GM12873 (cell line): Measurements from ENCODE around the gene CACTIN.
A peak's percentile ranks its signal among the peaks of the same experiment; 100 is the strongest.

Experiments used
- TF ChIP-seq, protein P1 (sequence below): IDR thresholded peaks from 2 replicates; pipeline ENCODE4 v1.5.1; 2012; ENCODE audit warnings: low read depth, mild to moderate bottlenecking, moderate library complexity, low read length, control low read depth; ENCODE audit not compliant: insufficient read depth; ENCODE audit errors: missing control alignments

Gene CACTIN

DNA sequence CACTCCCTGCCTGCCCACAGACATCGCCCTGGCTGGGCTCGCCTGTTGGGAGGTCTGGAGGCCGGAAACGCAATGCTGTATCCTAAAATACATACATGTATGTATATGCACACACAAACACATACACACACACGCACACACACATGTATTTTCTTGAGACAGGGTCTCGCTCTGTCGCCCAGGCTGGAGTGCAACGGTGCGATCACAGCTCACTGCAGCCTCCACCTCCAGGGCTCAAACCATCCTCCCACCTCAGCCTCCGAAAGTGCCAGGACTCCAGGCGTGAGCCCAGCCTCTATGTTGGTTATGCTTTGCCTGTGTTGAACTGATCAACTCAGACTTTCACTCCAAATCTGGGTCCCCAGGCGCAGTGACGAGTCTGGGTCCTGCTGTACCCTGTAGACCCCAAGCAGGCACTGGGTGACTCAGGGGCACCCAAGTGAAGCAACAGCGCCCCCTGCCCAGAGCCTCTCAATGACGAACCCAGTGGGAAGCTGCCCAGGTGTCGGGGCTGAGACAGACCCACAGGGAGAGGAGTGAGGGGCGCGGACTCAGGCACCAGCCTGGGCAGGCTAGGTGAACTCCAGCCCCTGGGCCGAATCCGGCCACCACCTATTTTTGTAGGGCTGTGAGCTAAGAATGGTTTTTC lies 27.4 kb upstream of the CACTIN start:
- TF ChIP-seq, protein P1, sequence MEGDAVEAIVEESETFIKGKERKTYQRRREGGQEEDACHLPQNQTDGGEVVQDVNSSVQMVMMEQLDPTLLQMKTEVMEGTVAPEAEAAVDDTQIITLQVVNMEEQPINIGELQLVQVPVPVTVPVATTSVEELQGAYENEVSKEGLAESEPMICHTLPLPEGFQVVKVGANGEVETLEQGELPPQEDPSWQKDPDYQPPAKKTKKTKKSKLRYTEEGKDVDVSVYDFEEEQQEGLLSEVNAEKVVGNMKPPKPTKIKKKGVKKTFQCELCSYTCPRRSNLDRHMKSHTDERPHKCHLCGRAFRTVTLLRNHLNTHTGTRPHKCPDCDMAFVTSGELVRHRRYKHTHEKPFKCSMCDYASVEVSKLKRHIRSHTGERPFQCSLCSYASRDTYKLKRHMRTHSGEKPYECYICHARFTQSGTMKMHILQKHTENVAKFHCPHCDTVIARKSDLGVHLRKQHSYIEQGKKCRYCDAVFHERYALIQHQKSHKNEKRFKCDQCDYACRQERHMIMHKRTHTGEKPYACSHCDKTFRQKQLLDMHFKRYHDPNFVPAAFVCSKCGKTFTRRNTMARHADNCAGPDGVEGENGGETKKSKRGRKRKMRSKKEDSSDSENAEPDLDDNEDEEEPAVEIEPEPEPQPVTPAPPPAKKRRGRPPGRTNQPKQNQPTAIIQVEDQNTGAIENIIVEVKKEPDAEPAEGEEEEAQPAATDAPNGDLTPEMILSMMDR, result peak; percentile 23

DNA sequence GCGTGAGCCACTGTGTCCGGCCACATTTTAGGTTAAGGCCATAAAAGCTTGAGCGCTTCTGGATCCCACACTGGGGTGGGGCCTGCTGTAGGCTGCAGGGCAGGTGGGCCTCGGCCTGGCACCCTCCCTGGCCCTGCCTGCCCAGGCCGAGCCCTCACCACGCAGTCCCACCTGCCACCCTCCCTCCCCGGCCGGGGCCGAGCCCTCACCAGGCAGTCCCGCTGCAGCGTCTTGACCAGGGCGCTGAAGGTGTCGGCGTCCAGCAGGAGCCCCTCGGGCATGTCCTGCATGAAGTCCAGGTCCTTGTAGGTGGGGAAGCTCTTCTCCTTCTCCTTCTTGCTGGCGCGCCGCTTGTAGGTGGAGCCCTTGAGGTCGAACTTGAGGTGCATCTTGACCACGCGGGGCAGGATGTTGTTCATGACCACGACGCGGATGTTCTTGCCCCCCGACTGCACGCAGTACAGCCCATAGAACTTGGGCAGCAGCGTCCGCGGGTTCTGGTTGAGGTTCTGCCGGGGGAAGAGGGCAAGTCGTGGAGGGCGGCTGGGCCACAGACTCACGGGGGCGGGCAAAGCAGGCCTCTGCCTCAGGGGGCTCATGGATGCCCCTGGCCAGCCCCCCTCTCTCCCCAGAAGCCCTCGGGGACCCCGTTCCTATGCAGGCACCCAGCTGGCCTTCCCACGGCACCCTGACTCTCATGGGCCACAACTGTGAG lies 26.6 kb upstream of the CACTIN start:
- TF ChIP-seq, protein P1, result no peak

DNA sequence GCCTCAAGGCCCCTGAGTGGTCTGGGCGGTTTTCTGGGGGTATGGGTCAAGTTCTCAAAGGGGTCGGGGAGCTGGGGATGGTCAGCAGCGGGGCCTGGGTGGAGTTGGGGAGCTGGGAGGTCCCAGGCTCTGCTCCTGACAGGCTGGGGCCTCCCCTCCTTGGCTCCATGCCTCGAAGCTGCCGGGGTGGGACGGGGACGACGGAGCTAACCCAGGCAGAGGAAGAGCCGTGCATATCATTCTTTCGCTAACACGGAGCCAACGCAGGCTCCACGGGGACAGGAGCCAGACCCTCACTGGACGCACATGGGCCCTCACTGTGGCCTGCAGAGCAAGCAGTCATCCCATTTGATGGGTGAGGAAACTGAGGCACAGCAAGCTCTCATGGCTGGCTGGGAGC lies 25.8 kb upstream of the CACTIN start:
- TF ChIP-seq, protein P1, result no peak

DNA sequence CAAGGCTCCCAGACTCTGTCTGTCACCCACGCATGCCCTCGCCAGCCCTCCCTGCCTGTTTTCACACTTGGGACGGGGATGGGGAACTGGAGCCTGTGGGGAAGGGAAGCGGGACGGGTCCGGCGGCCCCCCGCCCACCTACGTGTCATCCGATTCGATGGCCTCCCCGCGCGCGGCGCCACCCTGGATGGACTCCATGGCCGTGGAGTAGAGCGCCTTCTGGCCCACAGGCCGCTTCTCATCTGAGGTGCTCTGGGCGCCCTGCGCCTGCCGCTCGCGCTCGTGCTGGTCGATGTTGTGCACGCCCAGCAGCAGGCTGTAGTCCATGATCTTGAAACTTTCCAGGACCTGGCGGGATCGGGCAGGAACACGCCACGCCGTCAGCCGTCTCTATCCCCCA lies 25.1 kb upstream of the CACTIN start:
- TF ChIP-seq, protein P1, result no peak

DNA sequence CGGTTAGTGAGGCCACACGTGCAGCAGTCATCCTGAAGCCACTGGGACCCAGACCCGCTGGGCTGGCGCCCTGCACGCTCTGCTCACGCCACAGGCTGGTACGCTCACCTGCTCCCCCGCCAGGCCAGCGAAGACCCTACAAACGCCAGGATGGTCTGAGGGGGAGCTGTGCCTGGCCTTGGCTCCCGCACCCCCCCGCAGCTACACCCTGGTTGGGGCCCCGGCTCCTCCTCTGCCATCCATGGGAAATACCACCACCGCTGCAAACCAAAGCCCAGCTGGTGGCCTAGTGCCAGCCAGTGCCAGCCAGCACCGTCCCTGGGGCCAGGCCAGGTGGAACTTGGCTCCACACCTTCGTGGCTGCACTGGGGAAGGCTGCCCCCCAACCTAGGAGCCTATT lies 23.3 kb upstream of the CACTIN start:
- TF ChIP-seq, protein P1, result no peak

DNA sequence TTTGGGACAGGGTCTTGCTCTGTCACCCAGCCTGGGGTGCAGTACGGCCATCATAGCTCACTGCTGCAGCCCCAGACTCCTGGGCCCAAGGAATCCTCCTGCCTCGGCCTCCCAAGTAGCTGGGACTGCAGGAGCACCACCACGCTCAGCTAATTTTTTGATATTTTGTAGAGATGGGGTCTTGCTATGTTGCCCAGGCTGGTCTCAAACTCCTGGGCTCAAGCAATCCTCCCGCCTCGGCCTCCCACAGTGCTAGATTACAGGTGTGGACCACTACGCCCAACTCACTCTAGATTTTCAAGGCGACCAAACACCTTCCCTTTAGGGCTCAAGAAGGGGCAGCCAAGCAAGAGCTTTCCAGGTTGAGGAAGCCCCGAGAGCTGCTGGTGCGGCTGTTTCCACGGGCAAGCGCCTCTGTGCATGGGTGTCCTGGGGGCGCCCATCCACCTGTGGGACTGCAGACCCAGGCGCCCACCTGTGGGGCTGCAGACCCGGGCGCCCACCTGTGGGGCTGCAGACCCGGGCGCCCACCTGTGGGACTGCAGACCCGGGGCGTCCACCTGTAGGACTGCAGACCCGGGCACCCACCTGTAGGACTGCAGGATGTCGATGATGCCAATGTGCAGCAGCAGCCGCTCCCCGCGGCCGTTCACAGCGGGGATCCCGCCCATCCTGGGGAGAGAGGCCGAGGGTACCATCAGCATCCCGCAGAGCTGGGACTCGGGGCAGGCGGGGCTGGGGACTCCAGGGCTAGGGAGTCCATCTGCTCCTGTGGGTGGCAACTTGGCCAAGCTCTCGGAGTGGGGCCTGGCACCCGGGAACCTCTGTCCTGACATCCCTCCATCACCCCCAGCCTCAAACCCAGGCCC lies 21.7 kb upstream of the CACTIN start:
- TF ChIP-seq, protein P1, result no peak
